Measurements from ENCODE around the gene GRB10.

DNA sequence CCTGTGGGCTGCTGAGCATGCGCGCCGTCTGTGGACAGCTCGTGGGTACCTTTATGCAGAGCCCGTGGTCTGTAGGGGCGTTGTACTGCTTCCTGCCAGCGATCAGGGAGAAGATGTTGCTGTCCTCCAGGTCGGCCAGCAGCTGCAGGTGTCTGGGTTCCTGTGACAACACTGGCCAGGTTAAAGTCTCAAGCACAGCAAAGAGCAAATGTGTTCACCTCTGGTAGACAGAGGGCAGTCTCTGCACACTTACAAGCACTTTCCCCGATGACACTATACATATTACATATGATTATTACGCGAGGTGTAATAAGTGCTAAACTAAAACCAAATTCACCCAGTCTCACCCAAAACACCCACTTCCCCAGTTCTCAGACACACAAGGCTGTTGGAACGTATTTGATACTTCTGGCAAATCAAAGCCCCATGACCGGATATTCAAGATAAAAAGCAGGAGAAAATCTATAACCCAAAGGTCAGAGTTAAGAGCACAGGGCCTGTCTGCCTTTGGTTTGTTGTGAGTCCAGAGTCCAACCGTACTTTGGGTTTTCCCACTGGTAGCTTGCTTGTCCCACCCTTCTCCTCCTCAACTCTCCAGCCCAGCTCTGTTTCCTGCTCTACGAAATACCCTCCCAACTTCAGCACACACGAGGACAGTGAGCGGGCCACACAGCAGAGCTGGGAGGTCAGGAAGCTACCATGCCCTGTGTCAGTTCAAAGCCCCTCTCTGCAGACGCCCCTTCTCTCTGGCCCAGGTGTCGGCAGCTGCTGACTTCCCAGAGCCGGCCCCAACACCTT, 167.8 kb downstream of the GRB10 start:
- TF ChIP-seq, protein P1, sequence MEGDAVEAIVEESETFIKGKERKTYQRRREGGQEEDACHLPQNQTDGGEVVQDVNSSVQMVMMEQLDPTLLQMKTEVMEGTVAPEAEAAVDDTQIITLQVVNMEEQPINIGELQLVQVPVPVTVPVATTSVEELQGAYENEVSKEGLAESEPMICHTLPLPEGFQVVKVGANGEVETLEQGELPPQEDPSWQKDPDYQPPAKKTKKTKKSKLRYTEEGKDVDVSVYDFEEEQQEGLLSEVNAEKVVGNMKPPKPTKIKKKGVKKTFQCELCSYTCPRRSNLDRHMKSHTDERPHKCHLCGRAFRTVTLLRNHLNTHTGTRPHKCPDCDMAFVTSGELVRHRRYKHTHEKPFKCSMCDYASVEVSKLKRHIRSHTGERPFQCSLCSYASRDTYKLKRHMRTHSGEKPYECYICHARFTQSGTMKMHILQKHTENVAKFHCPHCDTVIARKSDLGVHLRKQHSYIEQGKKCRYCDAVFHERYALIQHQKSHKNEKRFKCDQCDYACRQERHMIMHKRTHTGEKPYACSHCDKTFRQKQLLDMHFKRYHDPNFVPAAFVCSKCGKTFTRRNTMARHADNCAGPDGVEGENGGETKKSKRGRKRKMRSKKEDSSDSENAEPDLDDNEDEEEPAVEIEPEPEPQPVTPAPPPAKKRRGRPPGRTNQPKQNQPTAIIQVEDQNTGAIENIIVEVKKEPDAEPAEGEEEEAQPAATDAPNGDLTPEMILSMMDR (IDR thresholded peaks at IDR 0.05) = peak; percentile 44
- TF ChIP-seq ZFX (IDR thresholded peaks at IDR 0.05; ENCODE audit: borderline replicate concordance) = no peak
